ENCODE data around the gene ZNF234.
"Not testable (repeated sequence)": the region's sequence is repeated elsewhere in the genome, so short reads cannot be mapped to it uniquely, and the experiment has no call there.

The ZNF234 gene

DNA sequence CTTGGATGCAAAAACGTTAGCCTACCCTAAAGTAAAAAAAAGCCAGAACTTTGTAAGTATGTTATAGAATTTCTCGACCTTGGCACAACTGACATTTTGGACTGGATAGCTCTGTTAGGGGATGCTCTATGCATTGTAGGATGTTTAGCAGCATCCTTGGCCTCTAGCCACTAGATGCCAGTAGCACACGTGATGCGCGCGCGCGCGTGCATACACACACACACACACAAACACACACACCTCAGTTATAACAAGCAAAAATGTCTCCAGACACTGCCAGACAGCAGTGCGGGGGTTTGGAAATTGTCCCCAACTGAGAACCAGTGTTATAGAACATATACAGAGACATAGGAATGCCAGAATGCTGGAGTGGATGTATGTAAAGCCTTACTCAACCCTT, 40.8 kb downstream of the ZNF234 start:
- no peak for DNase-seq

DNA sequence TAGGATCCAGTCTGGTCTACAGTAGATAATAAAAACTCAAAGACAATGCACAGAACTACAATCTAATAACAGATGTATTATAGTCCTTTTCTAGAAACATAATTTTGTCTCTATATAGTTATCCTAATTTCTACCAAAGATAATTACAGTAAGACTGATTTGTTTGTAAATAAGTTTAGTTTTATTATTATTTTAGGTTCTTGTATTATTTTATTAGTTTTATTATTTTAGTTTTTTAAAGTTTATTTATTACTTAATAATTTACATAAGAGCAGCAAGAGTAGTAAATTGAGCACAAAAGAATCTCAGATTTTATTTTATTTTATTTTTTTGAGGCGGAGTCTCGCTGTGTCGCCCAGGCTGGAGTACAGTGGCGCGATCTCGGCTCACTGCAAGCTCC, 48.7 kb downstream of the ZNF234 start:
- no peak for DNase-seq

DNA sequence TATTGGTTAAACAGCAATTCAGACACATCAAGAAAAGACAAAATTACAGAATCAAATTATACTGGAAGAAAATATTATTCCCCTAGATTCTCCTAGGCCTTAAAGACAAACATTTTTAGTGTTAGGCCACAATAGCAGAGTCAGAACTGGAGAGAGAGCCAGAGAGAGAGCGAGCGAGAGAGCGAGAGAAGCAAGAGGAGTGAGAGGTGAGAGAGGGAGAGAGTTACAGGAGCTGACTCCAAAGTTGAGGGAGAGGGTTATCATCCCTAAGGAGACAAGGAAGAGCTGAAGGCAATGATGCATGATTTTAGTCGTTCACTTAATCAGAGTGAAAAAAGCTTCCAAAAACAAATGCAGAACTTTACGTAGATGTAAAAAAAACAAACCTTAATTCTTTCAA, 50.8 kb downstream of the ZNF234 start:
- DNase-seq = no peak

DNA sequence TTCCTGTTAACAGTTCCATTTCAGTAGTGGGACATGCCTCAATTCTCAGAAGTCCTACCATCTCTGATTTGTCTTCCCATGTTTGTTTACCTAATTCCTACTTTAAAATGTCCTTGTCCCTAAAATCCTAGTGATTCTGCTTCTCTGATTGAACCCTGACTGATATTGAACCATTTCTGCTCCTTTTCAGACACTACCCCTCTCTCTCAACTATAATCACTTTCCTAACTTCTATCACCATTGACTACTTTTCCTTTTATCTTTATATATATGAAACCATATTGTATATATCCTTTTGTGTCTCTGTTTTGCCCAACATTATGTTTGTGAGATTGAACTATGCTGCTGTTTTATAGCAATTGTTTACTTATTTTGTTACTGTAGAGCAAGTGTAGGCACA, 55.4 kb downstream of the ZNF234 start:
- DNase-seq = no peak

DNA sequence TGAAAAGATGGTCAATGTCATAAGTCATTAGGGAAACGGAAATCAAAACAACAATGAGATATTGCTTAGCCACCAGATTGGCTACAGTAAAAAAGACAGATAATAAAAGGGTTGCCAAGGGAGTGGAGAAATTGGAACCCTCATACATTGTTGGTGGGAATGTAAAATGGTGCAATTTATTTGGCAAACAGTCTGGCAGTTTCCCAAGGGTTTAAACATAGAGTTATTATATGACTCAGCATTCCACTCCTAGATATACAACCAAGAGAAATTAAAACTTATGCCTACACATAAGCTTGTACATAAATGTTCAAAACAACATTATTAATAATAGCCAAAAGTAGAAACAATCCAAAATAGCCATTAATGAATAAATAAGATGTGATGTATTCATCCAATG, 61.1 kb downstream of the ZNF234 start:
- no peak for DNase-seq

DNA sequence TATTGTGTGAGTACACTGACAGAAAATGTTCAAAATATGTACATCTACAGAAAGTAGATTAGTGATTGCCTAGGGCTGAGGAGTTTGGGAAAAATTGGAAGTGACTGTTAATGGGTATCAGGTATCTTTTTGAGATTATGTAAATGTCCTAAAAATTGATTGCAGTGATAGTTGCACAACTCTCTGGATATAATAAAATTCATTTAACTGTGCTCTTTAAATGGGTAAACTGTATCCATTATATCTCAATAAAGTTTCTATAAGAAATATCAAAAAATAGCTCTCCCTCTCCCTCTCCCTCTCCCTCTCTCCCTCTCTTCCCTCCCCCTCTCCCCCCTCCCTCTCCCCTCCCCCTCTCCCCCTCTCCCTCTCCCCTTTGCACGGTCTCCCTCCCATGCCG, 61.6 kb downstream of the ZNF234 start:
- DNase-seq = no peak

DNA sequence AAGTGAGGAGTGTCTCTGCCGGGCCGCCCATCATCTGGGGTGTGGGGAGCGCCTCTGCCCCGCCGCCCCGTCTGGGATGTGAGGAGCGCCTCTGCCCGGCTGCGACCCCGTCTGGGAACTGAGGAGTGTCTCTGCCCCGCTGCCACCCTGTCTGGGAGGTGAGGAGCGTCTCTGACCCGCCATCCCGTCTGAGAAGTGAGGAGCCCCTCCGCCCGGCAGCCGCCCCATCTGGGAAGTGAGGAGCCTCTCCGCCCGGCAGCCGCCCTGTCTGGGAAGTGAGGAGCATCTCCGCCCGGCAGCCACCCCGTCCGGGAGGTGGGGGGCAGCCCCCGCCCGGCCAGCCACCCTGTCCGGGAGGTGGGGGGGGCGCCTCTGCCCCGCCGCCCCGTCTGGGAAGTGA, 62.5 kb downstream of the ZNF234 start:
- not testable (repeated sequence) for DNase-seq

DNA sequence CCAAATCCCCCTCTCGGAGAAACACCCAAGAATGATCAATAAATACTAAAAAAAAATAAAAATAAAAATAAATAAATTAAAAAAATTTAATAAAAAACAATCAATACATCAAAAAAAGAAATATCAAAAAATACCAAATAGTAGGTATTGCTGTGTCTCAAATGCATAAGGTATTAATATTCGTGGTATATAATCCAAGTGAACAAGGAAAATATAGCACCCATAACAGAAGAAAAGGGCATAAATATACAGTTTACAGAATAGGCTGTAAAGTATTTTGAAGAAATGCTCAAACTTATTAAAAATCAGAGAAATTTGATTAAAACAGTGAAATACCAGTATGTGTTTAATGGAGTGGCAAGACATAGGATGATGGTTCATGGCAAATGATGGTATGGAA, 63.4 kb downstream of the ZNF234 start:
- no peak for DNase-seq

DNA sequence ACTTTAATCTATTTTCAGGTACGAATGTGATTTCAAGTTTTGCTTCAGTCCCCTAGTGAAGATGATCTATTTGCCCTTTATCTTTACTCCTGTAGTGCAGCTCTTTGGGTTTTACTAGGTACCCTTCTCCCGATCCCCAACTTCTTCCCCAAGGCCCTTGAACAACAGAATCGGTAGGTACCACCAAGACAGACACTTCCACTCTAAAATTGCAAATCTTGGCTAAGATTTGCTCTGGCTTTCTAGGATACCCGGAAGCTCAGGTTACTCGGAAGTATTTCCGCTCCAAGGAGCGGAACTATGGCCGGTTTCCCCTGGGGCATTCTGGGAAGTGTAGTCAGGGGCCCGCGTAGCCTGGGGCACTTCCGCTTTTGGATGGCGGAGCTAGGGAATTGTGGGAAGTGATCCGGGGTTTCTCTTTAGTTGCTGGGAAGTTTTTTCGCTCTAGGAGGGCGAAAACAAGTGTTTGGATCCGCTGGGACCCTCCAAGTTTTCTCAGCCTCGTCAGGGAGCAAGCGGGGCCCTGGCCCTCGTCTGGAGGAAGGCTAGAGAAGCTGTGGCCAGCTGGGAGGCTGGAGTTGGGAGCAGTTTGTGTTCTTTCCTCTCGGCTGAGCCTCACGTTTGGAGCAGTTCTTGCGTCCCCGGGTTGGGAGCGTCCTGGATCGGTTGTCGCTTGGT, 65.9 kb downstream of the ZNF234 start:
- no peak for DNase-seq
